Fibroblast of villous mesenchyme (primary cell): ENCODE results near the gene RAD50. TPM values are rescaled to one million over a fixed set of nuclear protein-coding genes. Genes with fewer than 3 reads are reported as not detected.
"Not testable (repeated sequence)": the region's sequence is repeated elsewhere in the genome, so short reads cannot be mapped to it uniquely, and the experiment has no call there.

Source experiments
- DNase-seq: peaks from one replicate; pipeline ENCODE4 v3.0.0-alpha.2; 2010; ENCODE audit warnings: low read depth
- H3K4me3 ChIP-seq: 2 replicates; pipeline ENCODE4 v1.5.1; 2011; ENCODE audit warnings: low read depth, mild to moderate bottlenecking, low read length
- total RNA-seq: library from RNA; depleted of rRNA; stranded (reverse); fragments of >200 nt; gene quantifications from 2 replicates; pipeline ENCODE4 v1.2.3, GENCODE V29; 2012
- TF ChIP-seq, protein P1 (sequence below): IDR thresholded peaks from 2 replicates; pipeline ENCODE4 v1.5.1; 2012; ENCODE audit warnings: low read depth, mild to moderate bottlenecking, low read length; ENCODE audit not compliant: insufficient read depth

Gene RAD50
- total RNA-seq, 1 donor, result 46.6 TPM

DNA sequence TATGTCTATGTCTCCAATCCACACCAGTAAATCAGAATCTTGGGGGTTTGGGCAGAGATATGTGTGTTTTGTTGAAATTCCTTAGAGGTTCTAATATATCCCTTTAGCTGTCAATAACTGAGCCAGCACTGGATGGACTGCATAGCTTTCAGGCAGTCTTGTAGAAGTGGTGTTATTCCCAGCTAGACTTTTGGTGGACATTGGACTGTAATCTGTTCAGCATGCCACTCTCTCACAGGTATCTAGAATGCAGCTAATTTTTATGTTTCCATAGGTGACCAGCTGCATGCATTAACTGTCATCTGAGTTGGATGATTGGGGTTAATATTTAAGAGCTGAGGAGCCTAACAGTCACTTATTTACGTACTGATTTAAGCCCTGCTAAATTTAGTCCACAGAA, 56.1 kb downstream of the RAD50 start:
- TF ChIP-seq, protein P1, sequence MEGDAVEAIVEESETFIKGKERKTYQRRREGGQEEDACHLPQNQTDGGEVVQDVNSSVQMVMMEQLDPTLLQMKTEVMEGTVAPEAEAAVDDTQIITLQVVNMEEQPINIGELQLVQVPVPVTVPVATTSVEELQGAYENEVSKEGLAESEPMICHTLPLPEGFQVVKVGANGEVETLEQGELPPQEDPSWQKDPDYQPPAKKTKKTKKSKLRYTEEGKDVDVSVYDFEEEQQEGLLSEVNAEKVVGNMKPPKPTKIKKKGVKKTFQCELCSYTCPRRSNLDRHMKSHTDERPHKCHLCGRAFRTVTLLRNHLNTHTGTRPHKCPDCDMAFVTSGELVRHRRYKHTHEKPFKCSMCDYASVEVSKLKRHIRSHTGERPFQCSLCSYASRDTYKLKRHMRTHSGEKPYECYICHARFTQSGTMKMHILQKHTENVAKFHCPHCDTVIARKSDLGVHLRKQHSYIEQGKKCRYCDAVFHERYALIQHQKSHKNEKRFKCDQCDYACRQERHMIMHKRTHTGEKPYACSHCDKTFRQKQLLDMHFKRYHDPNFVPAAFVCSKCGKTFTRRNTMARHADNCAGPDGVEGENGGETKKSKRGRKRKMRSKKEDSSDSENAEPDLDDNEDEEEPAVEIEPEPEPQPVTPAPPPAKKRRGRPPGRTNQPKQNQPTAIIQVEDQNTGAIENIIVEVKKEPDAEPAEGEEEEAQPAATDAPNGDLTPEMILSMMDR, result no peak
- DNase-seq, result no peak
- H3K4me3 ChIP-seq, result no peak overlapping the region

GRCh38 chr5:132621699-132622098, 64.9 kb downstream of the RAD50 start:
- no peak overlapping the region for H3K4me3 ChIP-seq
- TF ChIP-seq, protein P1, result no peak
- DNase-seq, result no peak

DNA sequence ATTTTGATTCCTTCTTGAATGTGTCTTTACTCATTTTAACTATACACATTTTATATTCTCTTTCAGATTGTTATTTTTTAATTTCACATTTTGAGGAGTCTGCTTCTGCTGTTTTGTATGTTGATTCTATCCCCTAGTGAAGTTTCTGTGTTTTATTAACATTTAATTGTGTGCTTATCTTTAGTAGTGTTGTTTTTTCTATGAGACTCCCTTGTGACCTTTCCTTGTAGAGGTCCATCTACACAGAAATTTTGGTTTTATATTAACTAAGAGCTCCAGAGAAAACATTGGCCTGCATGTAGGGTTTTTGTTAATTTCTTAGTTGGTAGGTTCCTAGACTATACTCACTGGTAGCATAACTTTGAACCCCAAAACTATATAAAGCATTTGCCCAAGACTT, 65.8 kb downstream of the RAD50 start:
- no peak for DNase-seq
- no peak overlapping the region for H3K4me3 ChIP-seq
- TF ChIP-seq, protein P1, result no peak

GRCh38 chr5:132627470-132627869, 70.7 kb downstream of the RAD50 start:
- TF ChIP-seq, protein P1, result no peak
- no peak overlapping the region for H3K4me3 ChIP-seq
- no peak for DNase-seq

DNA sequence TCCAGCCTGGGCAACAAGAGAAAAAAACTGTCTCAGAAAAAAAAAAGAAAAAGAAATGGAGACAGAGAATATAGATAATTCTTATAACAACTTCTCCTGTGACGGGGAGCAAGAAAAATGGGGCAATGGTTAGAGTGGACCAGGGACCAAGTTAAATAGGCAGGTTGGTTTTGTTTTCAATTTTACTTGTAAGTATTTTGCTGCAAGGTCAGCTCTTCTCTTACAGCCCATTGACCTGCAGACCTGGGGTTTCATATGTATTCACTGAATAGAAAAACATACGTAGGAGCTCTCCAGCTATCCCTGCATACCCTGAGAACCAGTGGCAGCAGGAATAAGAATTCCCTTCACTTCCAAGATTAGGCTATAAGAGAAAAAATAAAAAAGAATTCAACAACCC, 72.0 kb downstream of the RAD50 start:
- H3K4me3 ChIP-seq, result no peak overlapping the region
- DNase-seq, result no peak
- TF ChIP-seq, protein P1, result no peak

DNA sequence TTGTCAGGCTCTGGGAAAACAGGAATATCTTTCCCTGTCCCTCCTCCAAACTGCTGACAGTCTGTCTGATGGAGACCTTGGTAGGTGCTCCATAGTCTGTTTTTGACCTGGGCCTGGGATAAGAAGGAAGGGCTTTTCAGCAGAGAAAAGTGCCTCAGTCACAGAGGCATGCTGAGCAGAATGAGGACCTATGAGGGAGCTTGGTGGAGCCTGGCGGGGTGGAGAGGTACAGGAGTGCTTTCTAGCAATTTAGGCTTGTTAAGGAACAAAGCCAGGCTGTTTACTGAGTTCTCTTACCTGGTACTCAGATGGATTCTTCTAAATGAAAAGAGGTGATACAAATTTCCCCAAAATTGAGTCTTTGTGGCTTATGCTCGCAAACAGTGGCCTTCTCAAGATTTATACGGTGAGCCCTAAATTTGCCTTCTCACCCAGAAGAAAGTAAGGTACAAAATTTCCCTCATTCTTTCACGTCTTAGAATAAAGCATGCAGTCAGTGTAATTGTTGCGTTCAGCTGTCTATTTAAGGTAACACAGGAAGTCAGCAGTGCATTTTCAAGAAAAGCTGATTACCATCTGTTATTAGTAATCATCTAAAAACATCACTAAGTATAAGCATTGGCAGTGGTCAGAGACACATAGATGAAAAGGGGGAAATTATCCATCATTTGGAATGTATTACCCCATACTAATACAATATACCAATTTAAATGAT, 72.6 kb downstream of the RAD50 start:
- H3K4me3 ChIP-seq, result no peak overlapping the region
- TF ChIP-seq, protein P1, result no peak
- no peak for DNase-seq

DNA sequence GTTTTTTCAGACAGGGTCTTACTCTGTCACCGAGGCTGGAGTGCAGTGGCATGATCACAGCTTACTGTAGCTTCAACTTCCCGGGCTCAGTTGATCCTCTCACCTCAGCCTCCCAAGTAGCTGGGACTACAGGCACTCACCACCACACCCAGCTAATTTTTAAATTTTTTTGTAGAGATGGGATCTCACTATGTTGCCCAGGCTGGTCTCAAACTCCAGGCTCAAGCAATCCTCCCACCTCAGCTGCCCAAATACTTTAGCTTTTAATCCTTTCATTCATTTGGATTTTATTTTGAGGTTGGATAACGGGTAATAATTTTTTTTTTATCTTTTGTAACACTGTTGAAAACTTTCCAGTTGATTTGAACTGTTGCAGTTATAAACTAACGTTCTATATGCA, 76.8 kb downstream of the RAD50 start:
- not testable (repeated sequence) for DNase-seq, H3K4me3 ChIP-seq
